GOT3 (cell line): ENCODE measurements around the gene FYCO1.

Experiments used
- DNase-seq: peaks from one replicate; lab custom pipeline; 2025; ENCODE audit warnings: mixed read lengths; lab: John Stamatoyannopoulos, UW

FYCO1 gene

DNA sequence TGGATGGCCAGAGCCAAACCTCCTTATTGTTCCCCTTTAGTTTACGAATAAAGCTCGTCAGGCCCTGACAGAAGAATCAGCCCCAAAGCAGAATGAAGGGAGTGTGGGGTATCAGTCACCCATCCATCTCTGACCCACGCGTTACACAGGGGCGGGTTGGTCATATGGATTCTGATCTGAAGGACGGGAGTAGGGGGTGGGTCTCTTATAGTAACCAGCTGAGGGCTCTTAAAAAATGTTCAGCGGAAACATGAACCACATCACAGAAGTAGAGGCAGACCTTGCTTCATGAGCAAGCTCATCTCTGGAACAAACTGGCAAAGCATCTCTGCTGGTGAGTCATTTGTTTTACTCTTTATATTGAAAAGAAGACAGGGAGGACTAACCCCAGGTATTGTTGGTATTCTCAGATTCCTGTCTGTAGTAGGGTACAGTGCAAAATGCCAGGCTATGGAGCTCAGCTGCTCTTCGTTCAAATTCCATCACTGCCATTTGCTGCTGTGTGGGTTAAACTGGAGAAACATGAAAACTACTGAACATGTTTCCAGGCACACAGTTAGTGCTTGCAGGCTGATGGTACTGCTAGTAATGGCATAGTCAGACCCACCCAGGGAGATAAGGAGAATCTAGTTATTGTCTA is 52.3 kb downstream of the FYCO1 start, which contains the start of gene CXCR6:
TSS of gene CXCR6 (plus strand) at position 258 of the 640 bp plus-strand sequence. CDS start 3,018 bp downstream, outside the sequence.
- DNase-seq: no peak

DNA sequence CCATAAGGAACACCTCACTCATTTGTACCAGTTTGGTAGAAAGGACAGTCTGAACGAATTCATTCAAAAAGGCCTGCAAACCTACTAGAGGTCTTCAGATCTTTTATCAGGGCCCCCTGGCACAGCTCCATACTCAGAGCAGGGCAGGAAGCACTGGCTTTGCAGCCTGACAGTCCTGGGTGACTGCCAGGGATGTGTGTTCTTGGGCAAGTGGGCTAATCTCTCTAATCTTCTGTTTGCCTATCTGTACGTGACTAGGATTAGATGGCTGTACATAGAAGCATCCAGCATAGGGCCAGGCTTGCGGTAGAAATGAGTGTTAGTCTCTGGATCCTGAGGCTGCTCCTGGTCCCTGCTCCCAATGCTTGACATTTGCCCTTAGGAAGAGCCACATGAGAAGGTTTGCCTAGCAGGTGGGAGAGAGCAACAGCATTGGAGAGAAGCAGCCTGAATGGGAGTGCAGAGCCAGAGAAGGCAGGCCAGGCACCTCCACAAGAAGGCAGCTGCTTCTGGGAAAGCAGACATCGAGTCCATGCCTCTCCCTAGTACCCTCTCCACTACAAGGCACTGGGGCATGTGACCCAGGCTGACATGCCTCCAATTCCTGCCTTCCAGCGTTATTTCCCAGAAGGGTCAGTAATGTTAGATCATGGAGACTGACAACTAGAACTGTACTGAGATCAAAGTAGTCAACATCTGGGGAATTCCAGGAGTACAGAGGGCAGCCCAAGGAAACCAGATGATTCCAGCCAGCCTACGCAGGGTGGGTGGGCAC is 53.4 kb downstream of the FYCO1 start:
- no peak for DNase-seq

DNA sequence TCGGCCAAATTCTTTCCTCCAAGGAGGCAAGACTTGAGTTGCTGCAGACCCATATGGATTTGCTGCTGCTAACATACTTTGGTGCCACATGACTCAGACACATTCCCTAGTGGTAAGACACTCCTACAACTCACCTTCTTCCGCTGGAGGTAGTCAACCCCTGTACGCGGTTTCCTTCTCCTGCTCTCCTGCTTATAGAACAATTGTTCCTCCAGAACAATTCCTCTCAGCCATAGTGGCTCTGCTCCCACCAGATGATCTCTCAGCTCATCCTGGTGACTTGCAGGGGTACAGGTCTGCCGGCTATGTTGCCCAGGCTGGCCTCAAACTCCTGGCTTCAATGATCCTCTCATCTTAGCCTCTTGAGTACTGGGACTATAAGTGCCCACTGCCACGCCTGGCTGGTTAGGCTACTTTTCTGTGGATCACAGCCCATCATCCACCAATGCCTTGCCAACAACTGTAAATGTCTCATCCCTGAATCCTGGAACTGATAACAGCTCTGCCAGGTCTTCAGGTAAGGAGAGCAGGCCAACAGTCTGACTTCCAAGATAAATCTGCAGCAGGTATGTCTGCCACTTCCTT is 54.8 kb downstream of the FYCO1 start:
- no peak for DNase-seq

DNA sequence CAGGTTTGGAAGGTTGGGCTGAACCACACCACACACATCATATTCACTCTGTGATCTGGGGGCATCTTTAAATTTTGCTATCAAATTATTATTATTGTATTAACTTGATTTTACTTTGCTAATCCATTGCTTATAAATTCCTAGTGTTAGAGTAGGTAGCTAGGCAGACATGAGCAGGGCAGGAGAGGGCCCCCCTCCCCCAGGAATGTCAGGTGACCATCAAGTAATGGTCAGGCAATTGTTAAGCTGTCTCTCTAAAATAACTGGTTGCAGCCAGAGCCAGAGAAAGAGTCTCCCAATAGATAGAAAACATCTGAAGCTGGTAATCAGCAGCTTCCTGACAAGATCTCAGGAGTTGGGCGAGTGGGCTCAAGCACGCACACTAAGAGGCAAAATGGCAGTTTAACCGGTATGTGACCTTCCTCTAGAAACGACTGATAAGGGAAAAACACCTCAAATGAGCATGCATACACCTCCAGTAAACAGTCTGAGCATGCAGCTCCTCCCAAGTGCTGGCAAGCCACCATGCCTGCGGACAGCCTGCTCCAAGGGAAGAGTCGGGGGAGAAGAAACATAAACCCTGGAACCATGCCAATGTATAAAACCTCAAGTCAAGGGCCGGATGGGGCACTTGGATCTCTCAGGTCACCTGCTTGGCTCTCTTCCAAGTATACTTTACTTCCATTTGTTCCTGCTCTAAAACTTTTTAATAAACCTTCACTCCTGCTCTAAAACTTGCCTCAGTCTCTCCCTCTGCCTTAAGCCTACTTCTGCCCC is 55.4 kb downstream of the FYCO1 start:
- DNase-seq: no peak

DNA sequence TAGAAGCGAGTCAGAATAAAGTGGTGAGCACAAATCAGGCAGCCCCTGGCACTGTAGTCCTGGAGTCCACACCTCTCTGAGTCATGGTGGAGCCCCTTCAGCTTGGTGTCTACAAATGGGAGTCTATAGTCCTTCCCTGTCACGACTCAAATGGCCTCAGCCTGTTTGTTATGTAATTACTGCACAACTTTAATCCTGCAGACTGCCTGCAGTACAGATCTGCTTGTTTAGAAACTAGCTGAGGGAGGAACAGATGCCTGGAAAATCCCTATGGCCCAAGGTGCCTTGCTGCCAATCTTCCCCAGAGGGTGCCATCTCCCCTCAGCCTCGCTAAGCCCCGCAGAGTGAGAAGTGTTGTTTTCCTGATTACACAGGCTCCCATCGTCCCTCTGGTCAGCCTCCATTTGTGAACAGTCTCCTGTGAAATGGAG is 56.3 kb downstream of the FYCO1 start:
- DNase-seq: no peak

DNA sequence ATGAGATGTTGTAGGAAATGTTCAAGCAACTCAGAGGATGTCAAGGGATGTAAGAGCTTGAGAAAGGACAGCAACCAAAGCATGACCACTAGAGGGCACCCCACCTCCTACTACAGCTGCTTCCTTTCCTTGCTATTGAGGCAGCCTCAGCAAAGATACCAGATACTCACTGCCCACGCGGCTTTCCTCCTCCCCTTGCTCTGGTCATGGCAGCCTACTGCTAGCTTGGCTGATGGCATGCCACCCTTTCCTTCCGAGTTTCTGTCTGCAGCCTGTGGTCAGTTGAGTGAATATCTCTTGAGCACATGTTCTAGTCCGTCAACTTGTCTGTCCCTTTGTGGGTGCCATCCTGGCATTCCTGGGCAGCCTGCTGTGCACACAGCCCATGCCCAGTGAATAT is 56.8 kb downstream of the FYCO1 start:
- DNase-seq: peak; percentile 58

DNA sequence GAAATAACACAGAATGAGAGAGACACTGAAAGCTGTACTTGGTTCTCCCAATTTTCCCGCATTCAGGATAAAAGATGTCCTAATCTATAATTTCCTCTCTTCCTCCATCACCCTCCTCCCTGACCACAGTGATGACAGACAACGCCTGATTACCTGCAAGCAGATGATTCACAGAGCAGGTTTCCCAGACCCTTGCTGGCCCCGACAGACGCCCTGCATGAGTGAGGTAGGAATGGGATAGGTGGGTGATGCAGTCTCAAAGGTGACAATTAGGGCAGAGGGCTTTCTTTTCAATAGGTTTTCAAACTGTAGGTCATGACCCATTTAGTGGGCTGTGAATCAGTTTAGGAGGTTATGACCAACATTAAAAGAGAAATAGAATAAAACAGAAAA is 57.6 kb downstream of the FYCO1 start:
- DNase-seq: no peak

DNA sequence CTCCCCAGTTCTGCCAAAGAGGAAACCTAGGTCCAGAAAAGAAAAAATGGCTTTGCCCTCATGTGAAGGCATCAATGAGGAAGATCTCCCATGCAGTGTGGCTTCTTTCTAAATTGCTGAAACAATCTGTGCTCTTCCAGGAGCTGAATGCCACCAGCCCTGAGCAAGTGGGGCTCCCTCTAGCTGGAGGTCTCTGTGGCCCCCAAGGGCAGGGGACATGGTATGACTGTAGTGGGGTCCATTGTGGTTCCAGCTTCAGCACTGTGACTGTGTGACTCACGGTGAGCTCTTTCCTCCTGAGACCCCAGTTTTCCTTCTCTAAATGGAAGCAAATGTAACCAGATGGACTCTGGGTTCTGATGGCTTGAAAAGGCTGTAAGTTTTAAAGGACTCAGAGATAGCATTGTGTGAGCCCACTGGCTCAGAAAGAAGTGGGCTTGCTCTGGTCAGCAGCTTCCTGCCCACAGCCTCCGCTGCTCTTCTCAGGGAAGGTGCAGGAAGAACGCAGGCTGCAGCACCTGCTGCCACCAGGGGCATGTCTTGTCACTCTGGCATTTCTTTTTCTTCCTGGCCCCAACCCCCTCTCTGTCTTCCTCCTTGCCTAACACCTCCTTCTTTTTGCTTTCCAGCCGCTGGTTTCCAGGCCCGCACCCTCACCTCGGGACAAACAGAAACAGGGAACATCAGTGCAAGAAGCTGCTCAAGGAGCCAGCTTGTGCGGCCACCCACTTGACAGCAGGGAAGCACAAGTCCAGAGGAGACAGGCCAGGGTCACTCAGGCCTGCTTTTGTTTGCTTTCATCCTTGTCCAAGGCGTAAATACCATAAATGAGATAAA is 58.2 kb downstream of the FYCO1 start:
- no peak for DNase-seq

DNA sequence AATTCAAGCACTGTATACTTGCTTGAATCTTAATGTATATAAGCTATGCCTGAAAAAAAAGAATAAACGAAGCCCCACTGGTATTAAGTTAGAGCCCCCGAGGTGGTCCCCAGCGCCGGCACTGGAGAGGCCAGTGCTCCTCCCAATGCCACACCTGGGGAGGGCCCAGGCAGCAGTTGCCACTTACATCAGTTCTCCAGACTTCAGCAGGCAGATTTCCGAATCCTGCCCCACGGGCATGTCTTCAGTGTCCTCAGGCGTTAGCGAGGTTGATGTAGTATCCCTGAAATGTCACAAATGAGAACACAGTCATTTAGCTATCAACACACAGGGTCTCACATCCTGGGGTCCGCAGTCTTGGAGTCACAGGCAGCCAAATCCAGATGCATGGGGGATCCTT is 59.4 kb downstream of the FYCO1 start:
- no peak for DNase-seq

DNA sequence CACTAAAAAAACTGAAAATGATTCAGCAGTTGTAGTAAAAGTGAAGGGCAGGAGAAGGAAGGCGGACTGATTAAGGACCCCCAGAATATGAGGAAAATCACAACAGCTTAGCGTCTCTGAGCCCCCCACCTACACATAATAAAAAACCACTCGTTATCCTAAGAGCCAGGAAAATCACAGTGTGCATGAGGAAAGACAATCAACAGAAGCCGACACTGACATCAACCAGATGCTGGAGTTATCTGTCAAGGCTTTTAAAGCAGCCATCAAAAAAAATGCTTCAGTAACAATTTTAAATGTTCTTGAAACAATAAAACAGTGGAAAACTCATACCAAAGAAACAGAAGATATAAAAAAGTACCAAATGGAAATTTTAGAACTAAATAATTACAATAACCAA is 62.0 kb downstream of the FYCO1 start:
- no peak for DNase-seq

DNA sequence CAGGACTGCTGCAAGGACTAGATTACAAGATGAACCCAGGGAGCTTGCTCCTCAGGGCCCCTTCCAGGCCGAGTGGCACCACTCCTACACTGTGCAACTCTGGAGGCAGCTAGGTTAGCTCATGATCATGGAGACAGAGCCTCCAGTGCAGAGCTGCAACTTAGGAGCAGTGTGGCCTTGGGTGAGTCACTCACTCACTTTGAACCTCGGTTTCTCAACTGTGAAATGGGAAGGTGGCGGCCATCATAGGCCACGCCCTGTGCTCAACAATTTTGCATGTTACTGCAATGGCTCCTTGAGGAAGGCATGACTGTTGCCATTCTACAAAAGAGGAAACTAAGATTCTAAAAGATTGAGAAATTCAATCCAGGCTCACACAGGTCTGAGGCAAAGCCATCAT is 63.5 kb downstream of the FYCO1 start:
- DNase-seq: no peak

DNA sequence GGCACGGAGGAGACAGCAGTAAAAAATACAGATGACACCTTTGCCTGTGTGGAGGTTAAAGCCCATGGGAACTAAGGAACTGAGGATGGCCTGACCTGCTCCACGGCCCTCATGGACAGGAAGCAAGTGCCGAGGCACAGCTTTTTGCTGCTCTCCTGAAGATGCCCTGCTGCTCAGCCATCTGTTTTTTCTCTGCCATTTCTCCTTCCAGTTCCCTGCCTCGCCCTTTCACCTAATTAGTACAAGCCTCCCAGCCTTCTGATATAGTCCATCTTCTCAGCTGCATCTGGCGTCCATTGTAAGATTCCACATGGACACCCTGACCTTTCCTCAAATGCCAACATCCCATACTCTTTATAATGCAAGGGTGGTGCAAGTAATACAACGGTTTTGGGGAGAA is 64.1 kb downstream of the FYCO1 start:
- no peak for DNase-seq

DNA sequence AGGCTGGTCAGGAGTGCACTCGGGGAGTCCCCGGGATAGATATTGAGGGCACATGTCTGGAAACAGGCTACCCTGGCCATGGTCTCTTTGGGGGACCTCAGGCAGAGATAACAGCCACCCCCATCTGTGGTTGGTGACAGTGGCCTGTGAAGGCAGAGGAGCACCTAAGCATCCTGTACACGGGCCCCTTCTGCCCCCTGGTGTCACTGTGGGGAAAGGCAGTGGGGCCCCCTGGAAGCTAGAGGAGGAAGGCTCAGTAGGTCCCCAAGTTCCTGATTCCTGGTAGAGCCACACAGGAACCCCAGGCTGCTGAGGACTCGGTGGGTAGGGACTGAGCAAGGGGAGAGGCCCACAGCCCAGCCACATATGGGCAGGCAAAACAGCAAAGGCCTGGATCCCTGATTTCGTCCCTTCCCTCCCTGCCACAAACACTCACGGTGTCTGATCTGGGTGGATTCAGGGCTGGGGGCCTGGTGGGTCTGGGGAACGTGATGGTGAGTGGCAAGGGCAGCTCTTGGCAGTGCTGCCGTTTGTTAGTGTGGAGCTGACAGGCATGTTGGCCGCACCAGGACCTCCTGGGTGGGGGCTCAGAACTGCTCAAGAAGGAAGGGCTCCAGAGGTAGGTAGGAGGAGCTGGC is 66.5 kb downstream of the FYCO1 start:
- no peak for DNase-seq

DNA sequence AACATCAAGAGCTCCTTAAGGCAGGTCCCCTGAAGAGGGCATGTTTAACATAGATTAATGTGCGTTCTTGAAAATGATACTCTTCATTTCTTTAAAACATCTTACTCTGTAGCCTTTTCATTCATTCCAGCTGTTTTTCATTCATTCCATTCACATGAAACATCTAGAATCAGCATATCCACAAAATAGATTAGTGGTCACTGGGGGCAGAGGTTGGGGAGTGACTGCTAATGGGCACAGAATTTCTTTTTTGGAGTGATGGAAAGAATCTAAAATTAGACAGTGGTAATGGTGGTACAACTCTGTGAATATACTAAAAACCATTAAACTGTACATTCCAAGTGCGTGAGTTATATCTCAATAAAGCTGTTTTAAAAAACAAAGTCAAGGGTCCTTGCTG is 67.7 kb downstream of the FYCO1 start:
- DNase-seq: no peak

DNA sequence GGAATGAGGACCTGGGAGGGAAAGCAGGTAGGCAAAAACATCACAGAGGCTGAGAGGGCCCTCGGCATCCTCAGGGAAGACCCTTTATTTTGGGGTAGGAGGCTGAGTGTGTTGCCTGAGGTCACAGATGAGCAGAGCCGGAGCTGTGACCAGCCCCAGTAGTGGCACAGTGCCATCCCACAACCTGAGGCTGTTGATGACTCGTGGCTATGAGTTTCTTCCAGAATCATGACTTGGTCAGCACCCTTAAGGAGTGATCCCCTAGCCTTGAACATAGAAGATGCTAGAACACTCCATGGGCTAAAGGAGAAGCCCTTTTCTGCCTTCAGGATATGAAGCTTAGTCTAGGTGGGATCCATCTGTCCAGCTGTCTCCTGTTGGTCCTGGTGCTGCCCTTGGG is 71.9 kb downstream of the FYCO1 start:
- DNase-seq: no peak

DNA sequence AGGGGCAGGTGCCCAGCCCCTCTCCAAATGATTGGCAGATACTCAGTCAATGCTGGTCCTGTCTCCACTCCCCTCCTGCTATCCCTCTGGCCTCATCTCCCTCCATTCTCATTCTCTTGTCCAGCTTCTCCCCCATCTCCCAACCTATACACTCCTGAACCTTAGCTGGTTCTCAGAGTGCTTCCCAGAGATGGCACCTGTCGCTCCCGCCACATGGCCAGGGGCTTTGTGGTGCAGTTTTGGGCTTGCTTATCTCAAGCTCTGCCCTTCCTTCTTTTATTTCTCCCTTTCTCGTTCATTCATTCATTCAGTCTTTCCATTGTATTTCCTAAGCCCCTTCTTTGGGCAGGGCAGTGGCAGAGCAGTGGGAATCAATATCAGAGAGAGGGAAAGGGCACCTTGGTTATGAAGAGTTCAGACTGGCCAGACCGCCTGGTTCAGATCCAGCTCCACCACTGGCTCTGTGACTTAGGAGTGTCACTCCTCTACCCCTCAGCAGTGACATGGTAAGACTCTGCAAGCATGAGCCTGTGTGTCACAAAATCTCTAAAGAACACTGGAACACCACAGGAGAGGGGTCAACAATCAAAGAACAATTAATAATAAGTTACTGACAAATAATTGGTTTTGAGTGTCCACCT is 72.6 kb downstream of the FYCO1 start:
- no peak for DNase-seq

DNA sequence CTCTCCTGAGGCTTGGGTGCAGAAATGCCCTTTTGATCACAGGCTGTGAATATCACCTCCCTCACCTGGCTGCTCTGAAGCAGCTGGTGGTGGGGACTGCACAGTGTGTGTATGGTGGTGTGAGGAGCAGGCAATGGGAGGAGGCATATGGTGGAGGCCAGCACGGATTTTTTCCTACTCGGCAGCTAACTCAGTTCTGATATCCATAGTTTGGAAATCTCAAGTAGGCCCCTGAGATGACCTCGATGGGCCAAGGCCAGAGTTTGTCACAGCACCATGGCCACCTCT is 73.6 kb downstream of the FYCO1 start:
- no peak for DNase-seq

DNA sequence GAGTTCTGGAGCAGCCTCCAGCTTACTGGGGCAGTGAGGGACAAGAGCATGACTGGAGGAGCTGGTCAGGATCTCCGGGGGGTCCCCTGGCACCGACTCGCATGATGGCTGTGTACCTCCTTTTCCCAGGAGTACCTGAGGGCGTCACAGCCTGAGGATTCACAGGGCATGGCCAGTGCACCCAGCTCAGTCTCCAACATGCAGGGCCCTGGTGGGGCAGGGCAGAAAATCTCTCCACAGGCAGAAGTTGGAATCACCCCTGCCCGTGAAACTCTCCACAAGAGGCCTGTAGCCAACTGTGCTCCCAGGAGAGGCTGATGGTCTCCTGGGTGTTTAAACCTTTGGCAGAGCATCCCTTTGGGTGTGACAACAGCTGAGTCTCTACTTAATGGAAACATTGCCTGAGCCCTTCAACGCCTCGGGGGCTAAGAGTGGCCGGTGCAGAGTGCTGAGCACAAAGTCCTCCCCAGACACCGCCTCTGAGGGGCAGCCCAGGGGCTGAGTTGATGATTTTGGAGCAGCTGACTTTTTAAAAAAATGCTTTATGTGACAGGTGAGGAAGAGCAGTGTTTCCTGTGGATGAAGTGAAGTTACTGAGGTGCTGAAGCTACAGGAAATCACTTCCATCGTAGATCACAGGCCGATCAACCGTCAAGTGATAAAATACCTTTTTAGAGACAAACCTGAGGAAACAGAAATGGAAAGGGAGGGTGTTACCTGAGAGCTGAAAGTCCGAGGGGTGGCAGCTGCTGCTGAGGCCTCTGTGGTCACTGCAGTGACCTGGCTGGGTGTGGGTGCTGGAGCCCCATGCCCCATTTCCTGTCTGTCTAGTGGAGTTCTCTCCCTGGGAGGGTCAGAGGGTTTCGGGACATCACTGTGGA is 74.2 kb downstream of the FYCO1 start:
- DNase-seq: no peak

DNA sequence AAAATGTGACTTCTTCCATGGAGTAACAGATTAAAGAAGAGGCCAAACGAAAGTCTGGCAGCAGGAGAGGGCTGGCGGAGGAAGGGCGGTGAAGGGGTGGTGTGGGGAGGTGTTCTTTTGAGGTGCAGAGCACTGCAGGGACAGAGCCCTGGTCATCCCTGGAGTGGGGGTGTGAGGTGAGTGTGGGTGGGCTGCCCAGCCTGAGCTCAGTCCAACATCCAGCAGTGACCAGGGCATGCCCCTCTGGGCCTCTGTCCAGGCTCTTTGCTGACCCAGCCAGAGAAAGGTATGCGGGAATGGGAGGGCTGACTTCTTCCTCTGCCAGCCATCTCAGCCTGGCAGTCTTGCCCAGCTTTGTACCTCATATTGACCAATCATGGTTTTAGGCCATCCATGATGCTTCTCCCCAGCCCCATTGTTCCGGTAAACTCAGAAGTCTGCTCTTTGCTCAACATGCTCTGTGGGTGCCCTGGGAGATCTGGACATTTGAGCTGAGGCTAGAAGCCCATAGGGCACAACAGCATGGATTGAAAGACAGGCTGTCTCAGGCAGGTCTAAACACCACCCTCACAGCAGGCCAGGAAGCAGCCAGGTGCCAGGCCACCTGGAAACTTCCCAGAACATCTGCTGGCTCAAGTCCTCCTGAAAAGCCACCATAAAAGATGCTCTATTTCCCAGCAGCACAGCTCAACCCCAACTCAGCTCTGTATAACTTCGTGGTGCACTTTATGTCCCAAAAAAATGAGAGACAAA is 78.3 kb downstream of the FYCO1 start:
- no peak for DNase-seq
